ENCODE measurements around the gene ARAP2. TPM values are rescaled to one million over a fixed set of nuclear protein-coding genes. Genes with fewer than 3 reads are reported as not detected.

The ARAP2 gene
- total and polyA plus RNA-seq, 7 donors = 3.6 to 22.9 (median 16.9) TPM

- Histone ChIP-seq H3K36me3 (no peaks in the 10 kb centered on the region), H3K4me3 (no peak overlapping the region), H3K9me3 (no peaks in the 10 kb centered on the region), H3K27me3 (no peaks in the 10 kb centered on the region), H3K27ac (no peak overlapping the region), H3K4me1 (no peaks in the 10 kb centered on the region)
- 91 to 94% methylated on average over 4 of the region's 4 CpGs for WGBS, 2 donors
- intact Hi-C loops (cut with DNase I) = no loop called here
- DNase-seq = no peak
- no peak for TF ChIP-seq POLR2A (IDR thresholded peaks at IDR 0.05)
- TF ChIP-seq, protein P1, sequence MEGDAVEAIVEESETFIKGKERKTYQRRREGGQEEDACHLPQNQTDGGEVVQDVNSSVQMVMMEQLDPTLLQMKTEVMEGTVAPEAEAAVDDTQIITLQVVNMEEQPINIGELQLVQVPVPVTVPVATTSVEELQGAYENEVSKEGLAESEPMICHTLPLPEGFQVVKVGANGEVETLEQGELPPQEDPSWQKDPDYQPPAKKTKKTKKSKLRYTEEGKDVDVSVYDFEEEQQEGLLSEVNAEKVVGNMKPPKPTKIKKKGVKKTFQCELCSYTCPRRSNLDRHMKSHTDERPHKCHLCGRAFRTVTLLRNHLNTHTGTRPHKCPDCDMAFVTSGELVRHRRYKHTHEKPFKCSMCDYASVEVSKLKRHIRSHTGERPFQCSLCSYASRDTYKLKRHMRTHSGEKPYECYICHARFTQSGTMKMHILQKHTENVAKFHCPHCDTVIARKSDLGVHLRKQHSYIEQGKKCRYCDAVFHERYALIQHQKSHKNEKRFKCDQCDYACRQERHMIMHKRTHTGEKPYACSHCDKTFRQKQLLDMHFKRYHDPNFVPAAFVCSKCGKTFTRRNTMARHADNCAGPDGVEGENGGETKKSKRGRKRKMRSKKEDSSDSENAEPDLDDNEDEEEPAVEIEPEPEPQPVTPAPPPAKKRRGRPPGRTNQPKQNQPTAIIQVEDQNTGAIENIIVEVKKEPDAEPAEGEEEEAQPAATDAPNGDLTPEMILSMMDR (IDR thresholded peaks at IDR 0.05) = no peak
Observed at GRCh38 chr4:36274158-36274557, 29.8 kb upstream of the ARAP2 start.

DNA sequence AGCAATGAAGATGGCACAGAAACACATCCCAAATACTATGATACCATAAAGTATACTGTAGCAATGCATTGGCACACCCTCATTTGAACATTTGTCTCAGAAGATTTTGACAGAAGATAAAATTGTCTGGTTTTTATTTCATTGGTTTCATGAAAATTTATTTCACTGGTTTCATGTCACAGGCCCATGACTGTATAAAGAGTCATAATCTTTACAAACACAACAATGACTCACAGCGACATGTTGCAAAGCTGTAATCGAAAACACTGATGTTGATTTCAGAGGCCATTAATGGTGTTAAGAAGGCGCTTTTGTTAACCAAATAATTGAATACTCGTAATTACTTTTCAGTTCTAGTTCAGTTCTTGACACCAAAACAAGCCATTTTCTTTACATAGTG, 29.0 kb upstream of the ARAP2 start:
- Histone ChIP-seq H3K4me3 (no peak overlapping the region), H3K4me1 (no peaks in the 10 kb centered on the region), H3K36me3 (no peaks in the 10 kb centered on the region), H3K9me3 (no peaks in the 10 kb centered on the region), H3K27me3 (no peaks in the 10 kb centered on the region), H3K27ac (no peak overlapping the region)
- 90 to 94% methylated on average over 4 of the region's 4 CpGs for WGBS, 2 donors
- intact Hi-C loops (cut with DNase I) = no loop called here
- TF ChIP-seq POLR2AphosphoS5 (IDR thresholded peaks at IDR 0.05) = no peak
- no peak for TF ChIP-seq EP300 (IDR thresholded peaks at IDR 0.05)
- no peak for TF ChIP-seq POLR2A (IDR thresholded peaks at IDR 0.05)
- TF ChIP-seq, protein P1 (IDR thresholded peaks at IDR 0.05) = no peak
- DNase-seq = no peak

DNA sequence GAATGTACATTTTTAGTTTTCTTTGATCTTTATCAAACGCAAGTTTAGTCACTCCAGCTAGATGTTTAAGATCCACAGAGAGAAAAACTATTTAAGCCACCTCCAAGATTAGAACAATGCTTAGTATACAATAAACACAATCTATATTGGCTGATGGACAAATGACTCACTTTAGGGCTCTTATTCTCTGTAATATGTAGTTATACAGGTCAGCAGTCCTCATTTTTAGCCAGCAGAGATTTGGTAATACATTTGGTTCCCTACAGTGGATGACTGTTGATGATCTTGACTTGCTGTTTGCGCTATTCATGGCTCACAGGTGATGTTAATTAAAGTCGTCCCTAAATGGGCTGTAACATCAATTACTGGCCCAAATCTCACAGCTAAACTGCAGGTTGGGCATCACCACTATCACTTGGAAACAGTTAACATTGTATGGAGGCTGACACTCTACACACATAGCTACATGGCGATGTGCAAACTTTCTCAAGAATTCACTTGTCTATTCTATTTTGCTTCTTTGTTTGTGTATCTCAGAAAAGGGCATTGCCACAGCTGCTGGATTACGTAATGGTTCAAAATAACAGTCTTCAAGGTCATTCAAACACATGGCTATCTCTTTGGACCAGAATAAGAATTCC, 25.3 kb upstream of the ARAP2 start:
- Histone ChIP-seq H3K9me3 (no peaks in the 10 kb centered on the region), H3K27me3 (no peaks in the 10 kb centered on the region), H3K4me1 (no peaks in the 10 kb centered on the region), H3K27ac (no peak overlapping the region), H3K4me3 (no peak overlapping the region), H3K36me3 (no peaks in the 10 kb centered on the region)
- intact Hi-C loops (cut with DNase I) = no loop called here
- WGBS, 2 donors = 84 to 87% methylated on average over 5 of the region's 5 CpGs
- no peak for TF ChIP-seq POLR2AphosphoS5 (IDR thresholded peaks at IDR 0.05)
- no peak for TF ChIP-seq POLR2A (IDR thresholded peaks at IDR 0.05)
- TF ChIP-seq, protein P1 (IDR thresholded peaks at IDR 0.05) = no peak
- no peak for TF ChIP-seq EP300 (IDR thresholded peaks at IDR 0.05)
- DNase-seq = no peak

GRCh38 chr4:36269101-36269500, 24.8 kb upstream of the ARAP2 start:
- Histone ChIP-seq H3K27ac (no peak overlapping the region), H3K4me1 (no peaks in the 10 kb centered on the region), H3K27me3 (no peaks in the 10 kb centered on the region), H3K9me3 (no peaks in the 10 kb centered on the region), H3K4me3 (no peak overlapping the region), H3K36me3 (no peaks in the 10 kb centered on the region)
- TF ChIP-seq POLR2AphosphoS5 (IDR thresholded peaks at IDR 0.05) (no peak), EP300 (IDR thresholded peaks at IDR 0.05) (no peak), POLR2A (IDR thresholded peaks at IDR 0.05) (no peak)
- TF ChIP-seq, protein P1 (IDR thresholded peaks at IDR 0.05) = no peak
- intact Hi-C loops (cut with DNase I) = no loop called here
- no peak for DNase-seq
- WGBS, 2 donors = 77 to 86% methylated on average over 4 of the region's 4 CpGs
